ENCODE data around the gene GAB1.
"Not testable (repeated sequence)": the region's sequence is repeated elsewhere in the genome, so short reads cannot be mapped to it uniquely, and the experiment has no call there.

Gene GAB1

DNA sequence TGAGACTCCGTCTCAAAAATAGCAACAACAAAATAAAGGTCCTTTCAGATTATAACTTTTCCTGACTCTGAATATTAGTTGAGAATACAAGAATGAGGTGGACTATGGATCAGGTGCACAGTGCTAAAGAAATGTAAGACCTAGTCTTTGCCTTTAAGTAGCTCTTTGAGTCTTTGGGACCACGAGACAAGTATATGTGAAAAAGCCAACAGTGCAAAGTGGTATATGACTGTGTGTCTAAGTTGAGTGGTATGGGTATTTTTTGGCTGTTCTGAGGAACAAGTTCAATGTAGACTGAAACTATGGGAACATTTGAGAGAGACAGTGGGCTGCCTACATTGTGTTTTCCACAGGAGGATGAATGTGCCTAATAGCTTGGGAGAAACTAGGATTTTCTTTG is 2.8 kb downstream of the GAB1 start:
- FAIRE-seq, result no peak

DNA sequence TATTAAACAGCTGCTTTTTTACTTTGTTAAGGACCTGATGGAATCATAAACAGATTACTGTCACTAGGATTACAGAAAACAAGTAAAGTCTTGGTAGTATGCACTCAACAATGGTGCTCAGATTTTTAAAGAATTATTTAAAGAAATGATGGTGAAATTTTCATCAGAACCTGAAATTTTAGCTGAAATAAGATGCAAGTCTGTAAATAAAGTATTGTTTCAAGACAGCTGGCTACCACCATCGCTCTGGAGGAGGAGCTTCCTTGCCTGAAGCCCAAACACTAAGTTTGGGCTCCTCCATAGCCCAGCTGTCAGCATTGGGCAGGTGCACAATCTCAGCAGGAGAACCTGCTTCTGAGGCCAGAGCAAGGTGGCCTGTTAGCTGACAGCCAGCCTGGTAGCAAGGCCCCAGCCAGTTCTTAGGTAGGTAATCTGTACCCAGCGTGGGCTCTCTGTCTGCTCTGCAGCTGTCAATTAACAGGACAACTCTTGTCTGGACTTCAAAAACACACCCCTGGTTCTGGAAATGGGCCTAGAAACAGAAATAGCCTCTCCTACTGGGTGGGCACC is 4.6 kb downstream of the GAB1 start:
- no peak for FAIRE-seq

DNA sequence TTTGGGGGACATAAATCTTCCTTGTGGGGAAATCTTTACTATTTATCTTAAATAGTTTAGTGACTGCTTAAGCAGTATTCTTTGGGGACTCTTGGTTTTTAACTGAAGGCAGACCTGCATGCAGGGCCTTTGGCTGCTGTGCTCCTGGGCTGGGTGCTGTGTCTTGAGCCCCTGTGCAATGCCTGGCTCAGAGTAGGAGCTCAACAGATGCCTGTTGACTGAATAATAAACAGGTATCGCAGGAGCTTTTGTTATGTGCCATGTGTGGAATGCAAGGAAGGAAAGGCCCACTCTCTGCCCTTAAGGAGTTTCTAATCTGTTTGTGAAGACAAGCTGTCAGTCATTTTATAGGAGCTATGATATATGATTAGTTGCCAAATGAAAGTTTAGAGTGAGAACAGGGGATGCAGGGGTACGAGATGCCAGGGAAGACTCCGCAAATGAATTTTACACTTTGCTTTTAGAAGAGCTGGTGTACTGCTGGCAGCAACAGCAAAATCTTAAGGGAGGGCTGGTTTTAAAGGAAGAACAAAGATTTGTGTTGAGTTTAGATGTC is 6.7 kb downstream of the GAB1 start:
- no peak for FAIRE-seq

DNA sequence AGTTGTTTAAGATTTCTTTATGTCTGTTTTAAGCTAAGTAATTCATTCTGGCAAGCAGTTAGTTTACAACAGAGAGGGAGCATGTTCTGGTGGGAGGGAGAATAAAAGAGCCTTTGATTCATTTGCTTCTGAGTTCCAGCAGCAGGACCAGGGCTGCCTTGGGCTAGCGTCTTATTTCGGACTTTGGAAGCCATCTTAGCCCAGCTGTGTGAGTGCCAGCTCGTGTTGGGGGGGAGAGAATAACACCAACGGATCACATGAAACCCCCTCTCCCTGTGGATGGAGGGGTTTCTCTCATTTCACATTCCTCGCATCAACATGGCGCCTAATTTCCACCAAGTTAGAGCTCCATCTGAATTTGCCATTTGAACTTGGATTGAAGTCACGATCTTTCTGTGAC is 7.4 kb downstream of the GAB1 start:
- FAIRE-seq, result no peak

DNA sequence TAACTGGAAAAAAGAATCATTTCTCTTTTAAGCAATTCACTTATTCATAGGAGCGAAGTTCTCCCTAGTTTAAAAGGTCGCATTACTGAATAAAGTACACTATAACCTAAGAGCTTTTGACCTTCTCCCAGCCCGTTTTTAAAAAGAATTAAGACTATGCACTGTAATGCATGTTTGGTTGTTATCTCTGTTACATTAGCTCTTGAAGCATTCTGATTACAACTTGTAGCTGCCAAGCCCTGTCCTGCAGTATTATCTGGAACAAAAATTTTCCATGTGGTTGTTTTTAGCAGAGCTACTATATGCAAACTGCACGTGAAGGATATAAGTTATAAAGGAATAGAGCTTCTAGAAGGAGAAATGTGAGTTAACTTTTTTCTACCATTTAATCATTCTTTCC is 8.1 kb downstream of the GAB1 start:
- FAIRE-seq, result no peak

DNA sequence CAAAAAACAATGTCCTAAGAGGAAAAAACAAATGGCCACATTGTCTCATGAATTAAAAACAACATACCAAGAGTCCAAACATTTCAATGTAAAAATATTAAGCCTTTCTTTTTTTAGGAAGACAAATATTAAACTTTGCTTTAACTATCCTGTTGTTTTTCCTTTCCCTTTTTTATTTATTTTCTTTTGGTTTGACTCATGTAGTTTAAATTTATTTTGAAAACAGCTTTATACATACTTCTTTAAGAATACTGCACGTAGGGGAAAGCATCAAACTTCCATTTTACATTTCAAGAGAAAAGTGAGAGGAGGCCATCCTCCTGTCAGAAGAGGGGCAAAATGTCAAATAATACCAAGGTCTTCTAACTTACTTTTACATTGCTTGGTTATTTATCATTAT is 8.7 kb downstream of the GAB1 start:
- peak; percentile 61 for FAIRE-seq

DNA sequence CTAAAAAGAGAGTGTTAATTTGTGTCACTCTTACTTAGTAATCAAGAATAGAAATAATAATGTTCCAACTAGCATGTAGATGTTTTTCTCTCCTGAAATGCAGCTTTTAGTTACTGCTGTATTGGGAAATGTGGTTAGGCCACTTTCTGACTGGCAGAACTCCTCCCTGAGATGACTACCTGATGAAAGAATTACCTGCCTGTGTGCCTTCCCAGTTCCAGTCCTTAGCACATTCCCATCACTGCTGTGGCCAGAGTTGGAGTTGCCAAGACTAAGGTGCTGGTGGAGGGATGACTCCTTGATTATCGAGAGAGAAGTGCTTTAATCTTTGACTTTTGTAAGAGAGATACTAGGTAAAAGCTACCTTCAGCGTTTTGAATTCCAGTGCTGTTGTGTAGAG is 9.5 kb downstream of the GAB1 start:
- no peak for FAIRE-seq

DNA sequence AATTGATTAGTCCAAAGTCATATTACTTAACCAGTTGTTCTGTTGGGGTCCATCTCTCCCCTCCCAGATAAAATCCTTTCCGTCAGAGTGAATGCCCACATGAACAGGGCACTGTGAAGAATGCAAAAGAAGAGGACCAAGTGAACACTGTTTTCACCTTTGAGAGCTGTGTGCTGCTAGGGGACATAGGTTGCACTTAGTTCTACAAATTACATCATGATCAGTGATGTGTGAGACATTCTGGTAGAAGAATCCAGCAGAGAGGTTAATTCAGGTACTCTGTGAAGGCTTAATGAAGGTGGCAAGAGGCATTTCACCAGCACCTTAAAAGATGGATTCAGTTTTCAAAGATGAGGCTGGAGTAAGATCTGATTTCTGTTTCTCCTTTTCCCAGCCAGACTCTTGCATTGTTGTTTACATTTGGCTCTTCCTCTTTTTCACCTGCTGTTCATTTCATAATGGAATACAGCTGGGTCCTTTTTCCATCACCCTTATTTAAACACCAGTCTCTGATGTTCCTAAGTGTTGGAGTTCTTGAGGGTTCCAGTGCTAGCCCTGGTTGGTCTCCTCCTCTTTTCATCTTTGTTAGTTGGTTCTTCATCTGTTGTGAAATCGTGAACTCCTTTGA is 10.9 kb downstream of the GAB1 start:
- FAIRE-seq, result no peak

DNA sequence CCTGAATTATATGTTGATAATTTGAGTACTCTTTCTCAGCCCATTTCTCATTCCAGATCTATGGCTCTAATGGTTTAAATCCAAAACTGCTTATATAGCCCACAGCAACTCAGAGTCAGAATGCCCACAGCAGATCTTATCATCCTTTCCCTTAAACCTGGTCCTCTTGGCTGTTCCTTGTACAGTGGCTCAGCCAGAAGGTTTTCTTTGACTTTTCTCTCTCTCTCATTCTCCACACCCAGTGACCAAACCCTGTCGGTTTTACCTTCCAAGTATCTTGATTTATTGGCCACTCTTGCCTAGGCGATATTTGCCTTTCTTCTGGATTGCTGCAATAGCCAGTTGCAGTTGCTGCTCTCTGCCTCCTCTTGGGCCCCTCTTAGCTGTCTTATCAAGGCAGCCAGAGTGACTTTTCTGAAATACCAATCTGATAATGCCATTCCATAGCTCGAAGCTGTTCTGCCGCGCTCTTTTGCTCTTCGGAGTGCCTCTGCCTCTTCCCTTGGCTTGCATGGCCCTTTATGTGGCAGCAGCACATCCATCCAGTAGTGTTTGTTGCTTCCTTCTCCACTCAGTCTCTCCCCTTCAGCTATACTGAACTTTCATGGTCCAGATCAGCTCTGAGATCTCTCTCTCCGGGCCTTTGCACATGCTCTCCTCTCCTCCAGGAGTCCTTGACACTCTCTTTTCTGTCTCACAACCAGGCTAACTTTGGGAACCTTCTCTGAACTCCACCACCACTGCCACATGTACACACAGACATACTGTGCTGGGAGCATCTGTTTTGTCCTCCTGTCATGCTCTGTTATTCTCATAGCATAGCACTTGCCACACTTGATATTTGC is 11.8 kb downstream of the GAB1 start:
- FAIRE-seq, result no peak

DNA sequence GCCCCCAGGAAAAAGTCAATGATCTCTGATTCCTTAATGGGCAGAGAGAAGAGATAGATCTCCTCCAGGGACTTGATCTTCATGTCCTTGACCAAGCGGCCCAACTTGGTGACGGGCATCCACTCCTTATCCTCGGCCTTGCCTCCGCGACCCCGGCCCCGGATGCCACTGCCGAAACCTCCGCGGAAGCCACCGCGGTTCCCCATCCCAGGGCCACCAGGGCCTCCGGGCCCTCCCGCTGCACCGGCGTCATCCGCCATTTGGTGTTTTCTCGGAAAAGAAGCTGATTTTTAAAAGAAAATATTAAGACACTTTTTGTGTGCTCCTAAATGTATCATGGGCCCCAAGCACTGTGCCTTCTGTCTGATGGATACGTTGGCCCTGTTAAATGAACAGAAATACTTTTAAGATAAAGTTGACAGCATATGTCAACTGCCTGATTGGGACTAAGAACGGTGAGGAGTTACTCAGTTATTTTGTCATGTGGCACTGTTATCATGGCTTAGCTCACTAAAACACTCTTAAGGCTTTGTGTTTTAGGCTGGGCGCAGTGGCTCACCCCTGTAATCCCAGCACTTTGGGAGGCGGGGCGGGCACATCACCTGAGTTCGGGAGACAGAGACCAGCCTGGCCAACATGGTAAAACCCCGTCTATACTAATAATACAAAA is 13.3 kb downstream of the GAB1 start:
- not testable (repeated sequence) for FAIRE-seq

DNA sequence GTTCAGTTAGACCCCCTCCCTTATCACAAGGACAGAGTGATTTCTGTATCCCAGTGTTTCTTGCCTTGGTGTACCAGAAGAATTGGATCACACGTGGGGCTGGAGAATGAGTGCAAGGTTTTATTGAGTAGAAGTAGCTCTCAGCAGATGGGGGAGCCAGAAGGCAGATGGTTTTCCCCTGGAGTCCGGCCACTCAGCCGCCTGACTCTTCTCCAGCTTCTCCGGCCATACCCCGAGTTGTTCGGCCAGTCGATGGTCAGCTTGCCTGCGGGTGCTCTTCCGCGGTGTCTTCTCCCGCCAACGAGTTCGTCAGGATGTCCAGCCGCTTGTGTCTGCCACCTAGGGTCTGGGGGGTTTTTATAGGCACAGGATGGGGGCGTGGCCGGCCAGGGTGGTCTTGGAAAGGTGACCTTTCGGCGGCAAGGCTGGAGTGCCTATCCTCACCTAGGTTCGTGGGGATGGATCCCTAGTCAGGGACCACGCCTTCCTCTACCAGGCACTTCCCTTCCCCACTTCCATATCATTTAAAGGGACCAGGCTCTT is 14.5 kb downstream of the GAB1 start:
- no peak for FAIRE-seq

DNA sequence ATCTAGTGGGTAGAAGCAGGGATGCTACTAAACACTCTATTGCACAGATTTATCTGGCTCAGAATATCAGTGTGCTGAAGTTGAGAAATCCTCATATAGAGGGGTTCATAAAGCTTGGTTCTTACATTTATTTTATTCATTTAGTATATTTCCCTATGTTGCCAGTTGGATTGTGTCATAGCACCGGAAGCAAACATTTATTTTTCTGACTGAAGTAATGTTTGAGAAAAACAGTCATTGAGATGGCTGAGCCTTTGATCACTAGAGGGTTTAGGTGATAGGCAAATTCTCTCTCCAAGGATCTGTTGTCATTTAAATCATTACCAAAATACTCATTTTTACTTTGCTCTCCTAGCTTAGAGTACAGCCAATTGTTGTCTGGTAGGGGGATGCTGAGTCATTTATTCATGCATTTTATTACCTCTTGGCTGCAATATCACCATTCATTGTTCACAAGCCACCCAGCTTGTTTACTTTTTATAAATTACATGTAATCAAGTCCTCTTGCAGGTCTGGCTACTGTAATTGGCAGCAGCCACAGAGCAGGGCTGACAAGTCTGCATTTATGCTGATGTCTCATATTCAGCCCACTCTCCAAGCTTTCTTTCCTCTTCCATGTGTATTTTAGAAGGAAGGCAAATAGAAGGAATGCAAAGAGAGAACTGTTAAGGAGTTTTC is 15.2 kb downstream of the GAB1 start:
- FAIRE-seq, result peak; percentile 92

DNA sequence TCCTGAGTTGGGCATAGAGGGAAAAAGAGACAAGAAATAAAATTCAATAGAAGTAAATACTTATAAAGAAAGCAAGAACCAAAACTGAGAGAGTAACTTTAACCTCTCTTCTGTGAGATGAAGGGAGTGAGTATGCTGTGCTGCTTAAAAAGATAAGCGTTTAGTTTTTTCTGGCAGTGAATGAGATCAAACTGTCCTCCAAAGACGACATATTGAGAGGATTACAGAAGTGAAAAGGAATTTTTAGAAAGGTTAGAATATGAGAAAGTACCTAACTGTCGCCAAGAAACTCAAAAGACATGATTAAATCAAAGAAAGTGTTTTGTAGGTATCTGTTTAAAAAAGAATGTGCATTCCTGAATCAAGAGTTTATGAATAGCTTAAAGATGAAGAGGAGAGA is 16.0 kb downstream of the GAB1 start:
- FAIRE-seq, result no peak

DNA sequence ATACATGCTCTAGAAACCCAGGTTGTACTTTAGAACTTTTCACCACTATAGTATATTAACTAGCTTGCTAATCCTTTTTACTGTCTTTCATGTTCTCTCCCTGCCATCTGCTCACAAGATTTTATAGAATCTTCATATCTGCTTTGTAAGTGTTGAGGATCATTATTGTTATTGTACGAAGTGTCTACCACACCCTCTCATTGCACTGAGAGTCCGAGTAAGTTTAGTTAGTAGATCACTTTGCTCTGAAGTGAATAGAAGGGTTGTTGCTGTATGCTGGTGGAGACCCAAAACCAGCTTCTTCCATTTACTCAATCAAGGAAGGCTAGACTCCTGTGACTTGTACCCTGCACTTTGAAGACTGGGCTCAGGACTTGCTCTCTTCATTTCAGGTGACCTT is 17.1 kb downstream of the GAB1 start:
- FAIRE-seq, result no peak

DNA sequence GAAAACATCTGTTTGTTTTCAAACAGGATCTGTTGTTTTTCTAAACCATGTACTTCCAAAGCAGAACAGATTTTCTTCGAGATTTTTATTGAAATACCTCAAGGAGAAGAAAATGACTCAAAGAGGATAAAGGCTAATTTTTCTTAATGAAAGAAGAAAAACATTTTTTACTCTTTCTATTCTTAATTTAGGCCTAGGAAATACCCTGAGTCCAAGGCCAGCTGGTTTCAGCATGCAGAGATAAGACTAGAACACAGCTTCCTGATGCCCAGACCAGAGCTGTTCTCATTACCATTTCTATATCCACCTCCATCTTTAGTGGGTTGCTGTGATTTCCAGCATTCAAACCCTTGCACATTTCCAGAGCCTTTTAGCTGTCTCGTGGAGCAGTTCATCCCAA is 18.3 kb downstream of the GAB1 start:
- FAIRE-seq, result no peak

DNA sequence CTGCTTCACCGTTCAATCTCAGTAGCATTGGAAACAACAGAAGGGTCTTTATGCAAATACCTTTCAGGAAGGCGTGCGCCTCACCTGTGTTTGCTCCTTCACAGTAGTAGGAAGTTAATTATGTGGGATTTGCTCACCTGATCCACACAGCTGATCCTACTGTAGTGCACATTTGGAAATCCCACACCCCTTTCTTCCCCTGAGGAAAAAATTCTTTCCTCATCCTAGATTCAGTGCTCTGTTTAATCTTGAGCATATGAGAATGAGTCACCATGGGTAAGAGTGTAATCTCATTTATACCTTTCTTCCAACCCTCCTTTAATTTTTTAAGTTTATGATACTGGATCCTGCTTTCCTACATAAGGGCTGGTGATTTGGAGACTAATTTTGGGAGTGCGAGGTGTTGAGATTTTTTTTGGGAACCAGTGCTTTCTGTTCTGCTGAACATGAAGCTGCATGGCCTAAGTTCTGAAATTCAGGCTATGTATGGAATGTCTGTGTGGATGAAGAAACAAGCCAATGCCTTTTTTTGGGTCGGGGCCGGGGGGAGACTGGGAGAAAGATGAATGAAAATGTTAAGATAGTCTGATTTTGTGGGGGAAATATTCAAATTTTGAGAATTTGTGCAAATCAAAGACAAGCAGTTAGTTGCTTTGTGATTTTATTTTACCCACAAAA is 19.0 kb downstream of the GAB1 start:
- FAIRE-seq, result no peak

DNA sequence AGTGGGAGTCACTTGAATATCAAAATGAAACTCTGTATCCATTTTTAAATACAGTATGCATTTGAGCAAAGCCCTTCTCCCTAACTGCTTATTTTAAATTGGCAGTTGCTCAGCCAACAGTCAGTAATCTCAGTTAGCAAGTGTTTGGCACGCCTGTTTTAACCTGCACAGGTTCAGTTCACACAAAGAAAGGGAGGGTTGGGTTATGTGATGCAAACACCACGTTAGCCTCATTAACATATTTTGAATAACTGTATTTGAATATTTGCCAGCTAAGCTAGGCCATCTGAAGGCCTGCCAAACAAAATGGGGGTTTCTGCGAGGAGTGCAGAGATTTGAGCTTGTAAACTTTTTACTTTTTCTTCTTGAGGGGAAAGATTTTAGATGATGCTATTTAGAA is 19.8 kb downstream of the GAB1 start:
- FAIRE-seq, result no peak

DNA sequence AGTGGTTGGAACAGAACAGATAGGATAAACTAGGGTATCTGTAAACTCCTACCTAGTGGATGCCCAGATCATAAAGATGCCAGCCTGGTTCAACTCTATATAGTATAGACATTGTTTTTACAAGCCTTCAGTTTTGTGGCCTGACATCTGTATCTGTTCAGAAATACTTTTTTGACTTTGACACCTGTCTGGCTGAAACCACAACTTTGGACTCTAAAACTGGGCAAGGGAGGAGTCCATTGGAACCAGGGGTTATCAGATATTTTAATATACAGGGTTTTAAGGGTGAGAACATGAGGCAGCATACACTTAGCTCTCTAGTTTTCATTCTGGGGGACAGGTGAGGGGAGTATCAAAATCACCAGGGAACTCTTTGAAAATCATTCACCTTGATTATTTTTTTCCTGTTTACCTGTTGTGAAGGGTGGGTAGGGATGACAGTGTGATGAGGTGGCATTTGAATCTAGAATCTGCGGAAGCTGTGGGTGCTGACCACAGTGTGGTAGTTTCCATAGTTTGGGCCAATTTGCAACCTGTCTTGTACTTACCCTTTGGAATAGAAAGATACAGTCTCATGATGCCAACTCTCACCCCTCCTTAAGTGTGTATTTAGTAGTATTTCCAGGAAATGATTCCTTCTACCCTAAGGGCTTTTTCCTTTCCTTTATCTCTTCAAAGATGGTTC is 20.6 kb downstream of the GAB1 start:
- no peak for FAIRE-seq

DNA sequence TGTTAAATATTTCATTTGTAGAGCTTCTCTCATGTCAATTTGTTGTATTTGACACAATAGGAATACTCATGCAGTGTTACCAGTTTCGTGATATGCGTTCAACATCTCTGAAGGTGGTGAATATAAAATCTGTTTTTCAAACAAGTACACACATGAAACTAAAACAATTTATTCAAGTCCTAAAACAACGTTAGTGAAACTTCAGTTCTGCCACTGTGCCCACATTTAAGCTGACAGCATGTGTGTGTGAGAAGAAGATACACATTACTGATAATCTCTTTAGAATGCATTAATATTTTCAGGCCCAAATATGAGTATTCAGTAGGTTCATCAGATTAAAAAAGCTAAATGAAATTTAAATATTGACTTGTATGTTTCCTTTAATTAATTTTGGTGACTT is 21.7 kb downstream of the GAB1 start:
- no peak for FAIRE-seq

DNA sequence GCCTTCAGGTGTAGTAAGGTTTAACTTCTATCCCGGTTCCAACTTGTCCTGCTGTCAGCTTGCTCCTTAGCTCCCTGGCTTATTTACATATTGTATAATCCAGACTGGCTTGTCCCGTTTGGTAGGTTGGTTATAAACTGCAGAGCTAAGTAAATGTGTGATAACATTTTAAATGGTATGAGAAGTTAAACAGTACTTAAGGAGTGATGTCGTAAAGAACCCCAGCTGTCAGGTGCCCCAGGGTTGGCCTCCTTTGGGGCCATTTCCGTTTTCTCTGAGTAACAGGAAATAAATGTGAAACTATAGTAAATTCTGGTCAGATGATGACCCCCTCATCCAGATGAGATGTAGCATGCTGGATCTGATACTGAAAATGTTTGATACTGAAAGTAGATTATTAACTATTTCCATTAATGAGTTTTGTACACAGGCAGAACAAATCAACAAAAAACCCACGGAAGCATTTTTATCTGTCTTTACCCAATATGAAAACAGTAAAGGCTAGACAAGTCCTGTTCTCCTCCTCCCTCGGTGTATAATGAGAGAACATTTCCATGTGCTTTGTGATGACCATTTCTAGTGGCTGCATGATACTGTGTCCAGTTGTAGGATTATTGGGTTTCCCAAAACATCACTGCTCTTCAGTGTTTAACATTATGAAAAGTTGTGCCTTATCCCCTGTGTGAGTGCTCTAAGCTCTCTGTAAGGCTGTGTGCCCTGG is 22.4 kb downstream of the GAB1 start:
- FAIRE-seq, result no peak
